ENCODE measurements around the gene PICALM. TPM values are rescaled to one million over a fixed set of nuclear protein-coding genes. Genes with fewer than 3 reads are reported as not detected.

Gene PICALM
- total and polyA plus RNA-seq, 9 of the 15 experiments (the other 6 are each of a cell fraction or from before 2014, with no cell fraction given): 41.3 to 990 (median 309) TPM

- no peak for TF ChIP-seq NEUROD1 (IDR thresholded peaks at IDR 0.05; ENCODE audit: borderline replicate concordance, low read depth, low read length, partially characterized antibody)
- no peak for TF ChIP-seq CCNT2 (IDR thresholded peaks at IDR 0.05; ENCODE audit: borderline replicate concordance, extremely low read depth, insufficient read length, low read depth, low read length)
- TF ChIP-seq PHTF2 (CRISPR knock-in tag; IDR thresholded peaks at IDR 0.05): no peak
Measured at GRCh38 chr11:85989746-85990145, 79.1 kb downstream of the PICALM start (continued).

DNA sequence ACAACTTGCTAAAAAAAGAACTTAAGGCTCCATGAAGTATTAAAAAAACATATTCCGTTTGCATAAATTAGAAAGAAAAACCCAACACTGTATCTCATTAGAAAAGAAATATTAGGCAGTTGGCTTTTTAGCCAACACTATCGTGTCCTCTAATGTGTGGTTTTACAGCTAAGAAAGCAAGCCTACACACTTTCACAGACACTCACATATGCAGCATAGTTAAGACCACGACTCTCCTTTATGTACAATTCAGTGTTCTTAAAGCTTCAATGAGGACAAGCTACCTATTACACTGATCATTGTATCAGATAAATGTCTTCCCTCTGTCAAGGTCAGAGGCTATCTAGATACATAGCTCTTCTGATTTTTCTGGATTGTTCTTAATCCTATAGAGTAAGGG, 80.1 kb downstream of the PICALM start:
- intact Hi-C loops (cut with micrococcal nuclease): no loop called here
- TF ChIP-seq RBM22 (IDR thresholded peaks at IDR 0.05; ENCODE audit: low read depth, low read length, poor library complexity, severe bottlenecking) (peak; percentile 48), MTA1 (IDR thresholded peaks at IDR 0.05; ENCODE audit: borderline replicate concordance) (no peak), SUPT5H (IDR thresholded peaks at IDR 0.05) (peak; percentile 1; the same call in 1 of the 2 replicates), ZKSCAN8 (CRISPR knock-in tag; IDR thresholded peaks at IDR 0.05) (no peak), POLR2AphosphoS5 (IDR thresholded peaks at IDR 0.05; ENCODE audit: control insufficient read depth, insufficient read depth, low read depth, low read length) (no peak)
- TF ChIP-seq, protein P1, sequence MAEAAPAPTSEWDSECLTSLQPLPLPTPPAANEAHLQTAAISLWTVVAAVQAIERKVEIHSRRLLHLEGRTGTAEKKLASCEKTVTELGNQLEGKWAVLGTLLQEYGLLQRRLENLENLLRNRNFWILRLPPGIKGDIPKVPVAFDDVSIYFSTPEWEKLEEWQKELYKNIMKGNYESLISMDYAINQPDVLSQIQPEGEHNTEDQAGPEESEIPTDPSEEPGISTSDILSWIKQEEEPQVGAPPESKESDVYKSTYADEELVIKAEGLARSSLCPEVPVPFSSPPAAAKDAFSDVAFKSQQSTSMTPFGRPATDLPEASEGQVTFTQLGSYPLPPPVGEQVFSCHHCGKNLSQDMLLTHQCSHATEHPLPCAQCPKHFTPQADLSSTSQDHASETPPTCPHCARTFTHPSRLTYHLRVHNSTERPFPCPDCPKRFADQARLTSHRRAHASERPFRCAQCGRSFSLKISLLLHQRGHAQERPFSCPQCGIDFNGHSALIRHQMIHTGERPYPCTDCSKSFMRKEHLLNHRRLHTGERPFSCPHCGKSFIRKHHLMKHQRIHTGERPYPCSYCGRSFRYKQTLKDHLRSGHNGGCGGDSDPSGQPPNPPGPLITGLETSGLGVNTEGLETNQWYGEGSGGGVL (CRISPR knock-in tag; IDR thresholded peaks at IDR 0.05): no peak
- Histone ChIP-seq H4K20me1 (replicated peaks; ENCODE audit: control insufficient read depth, insufficient read depth, low read length) (no peaks in the 10 kb centered on the region), H3K79me2 (ENCODE audit: control insufficient read depth, insufficient read depth, low read length) (peaks cover 40% of the 10 kb centered on the region; the same call in 2 of the 3 replicates), H3K4me3 (no peak overlapping the region), H3K4me2 (ENCODE audit: insufficient read depth, low read length) (no peak overlapping the region), H2AFZ (ENCODE audit: low read depth, low read length) (no peak overlapping the region), H3K27ac (ENCODE audit: extremely low read depth, low read depth, low read length) (no peak overlapping the region), H3K27me3 (ENCODE audit: control insufficient read depth in 2 of 2, insufficient read depth in 2 of 2, low read length in 2 of 2) (no peaks in the 10 kb centered on the region), H3K9me1 (ENCODE audit: control insufficient read depth, insufficient read depth, low read length) (no peaks in the 10 kb centered on the region), H3K4me1 (replicated peaks in 1 of 2; ENCODE audit: control insufficient read depth in 2 of 2, insufficient read depth in 2 of 2, low read length in 2 of 2) (no peaks in the 10 kb centered on the region), H3K9me3 (replicated peaks; ENCODE audit: control insufficient read depth, insufficient read depth, low read depth, low read length) (no peaks in the 10 kb centered on the region), H3K36me3 (ENCODE audit: control insufficient read depth, insufficient read depth, low read length) (peaks cover 90% of the 10 kb centered on the region), H3K9ac (ENCODE audit: insufficient read depth in 1 of 2, low read depth in 2 of 2, low read length in 2 of 2) (no peak overlapping the region)
- ChIA-PET CTCF (ENCODE audit: low intra/inter-chr PET ratio) (no interaction called here), POLR2A (interaction anchor here (1.1 to 1.8 kb wide), 2 partner anchors 9 to 12 kb away, joined by 3 to 5 read pairs; no protein-coding TSS in a partner anchor)
- ATAC-seq (peak; percentile 18; the same call in 2 of the 3 replicates), FAIRE-seq (no peak), DNase-seq (ENCODE audit: extremely low read depth in 1 of 4, low spot score in 3 of 4) (no peak)
- in situ Hi-C loops (cut with MboI): no loop called here
- BruUV-seq (replicated peaks): no TSS peak
- 93% methylated on average over 3 of the region's 3 CpGs for WGBS (ENCODE audit: insufficient coverage, low coverage, missing lambda C conversion rate)

Data from K562 (cell line).